Measurements from ENCODE around the gene CCNY.

GRCh38 chr10:35346248-35346647 lies 9.9 kb downstream of the CCNY start:
- TF ChIP-seq POLR2A (IDR thresholded peaks at IDR 0.05) (no peak), CTCF (IDR thresholded peaks at IDR 0.05) (no peak)
